ENCODE measurements around the gene CBLC. TPM values are rescaled to one million over a fixed set of nuclear protein-coding genes. Genes with fewer than 3 reads are reported as not detected.

CBLC gene
- total and polyA plus RNA-seq, 10 of the 15 experiments (the other 5 are each of a cell fraction or from before 2014, with no cell fraction given) = not detected

GRCh38 chr19:44819246-44819832 lies 41.6 kb downstream of the CBLC start:
- POLR2A ChIA-PET = no interaction called here
- Histone ChIP-seq H4K20me1 (ENCODE audit: control insufficient read depth, insufficient read depth) (no peaks in the 10 kb centered on the region), H3K4me2 (ENCODE audit: control insufficient read depth, insufficient read depth) (no peak overlapping the region), H3K4me1 (ENCODE audit: control insufficient read depth, insufficient read depth, low read length) (no peaks in the 10 kb centered on the region), H3K9ac (ENCODE audit: control insufficient read depth, insufficient read depth, low read length) (no peak overlapping the region), H3K79me2 (ENCODE audit: control insufficient read depth, insufficient read depth, low read length) (no peaks in the 10 kb centered on the region), H3K4me3 (no peak overlapping the region), H3K9me3 (replicated peaks; ENCODE audit: control insufficient read depth, insufficient read depth, low read length) (no peaks in the 10 kb centered on the region), H3K27me3 (replicated peaks in 1 of 2; ENCODE audit: control insufficient read depth in 2 of 2, insufficient read depth in 2 of 2, low read length in 1 of 2) (0 out of 4 replicates have a peak, but pooled peaks cover 0 to 1% of the 10 kb centered on the region in 2 experiments), H3K27ac (ENCODE audit: control insufficient read depth, insufficient read depth) (no peak overlapping the region), H3K36me3 (ENCODE audit: control insufficient read depth in 2 of 2, insufficient read depth in 2 of 2, low read length in 1 of 2) (no peaks in the 10 kb centered on the region), H2AFZ (ENCODE audit: control insufficient read depth, low read depth, low read length) (no peak overlapping the region)
- intact Hi-C loops (cut with micrococcal nuclease; ENCODE audit: unreplicated experiment) = no loop called here
- no peak for ATAC-seq
- DNase-seq (ENCODE audit: low read depth, low spot score) = no peak
- no peak for FAIRE-seq
- SMC1A ChIA-PET (ENCODE audit: uncharacterized antibody, unreplicated experiment) = no interaction called here
- RAD21 ChIA-PET (ENCODE audit: unreplicated experiment) = no interaction called here
- BruUV-seq (replicated peaks) = no TSS peak
- TF ChIP-seq TBL1XR1 (IDR thresholded peaks at IDR 0.05; ENCODE audit: low read depth, low read length) (no peak), NFYA (IDR thresholded peaks at IDR 0.05; ENCODE audit: borderline replicate concordance, low read depth, low read length) (no peak), NR2C1 (IDR thresholded peaks at IDR 0.05) (no peak), FOS (IDR thresholded peaks at IDR 0.05; ENCODE audit: borderline replicate concordance, extremely low read depth, insufficient read length) (no peak), BACH1 (IDR thresholded peaks at IDR 0.05; ENCODE audit: borderline replicate concordance) (no peak), MYC (IDR thresholded peaks at IDR 0.05; ENCODE audit: insufficient read depth, insufficient read length, insufficient replicate concordance, low read length, severe bottlenecking) (no peak), PRDM15 (CRISPR knock-in tag; IDR thresholded peaks at IDR 0.05) (no peak), RUNX3 (IDR thresholded peaks at IDR 0.05; ENCODE audit: low read length) (no peak), ZNF274 (IDR thresholded peaks at IDR 0.05; ENCODE audit: insufficient read depth, insufficient read length) (no peak)
- CTCF ChIA-PET = interaction anchor here (1.2 kb wide), 1 partner anchor 35 kb away, joined by 5 read pairs; no protein-coding TSS in a partner anchor
- in situ Hi-C loops (cut with MboI) = no loop called here
- WGBS (ENCODE audit: insufficient coverage, insufficient replicate concordance, low lambda C conversion rate, missing lambda C conversion rate) = 52% methylated on average over 28 of the region's 28 CpGs

All from GM12878 (cell line).